T1000 (cell line): ENCODE measurements around the gene ARFGAP3.

ENCODE experiments used
- DNase-seq: peaks from one replicate; lab custom pipeline; 2025; ENCODE audit warnings: mixed read lengths; lab: John Stamatoyannopoulos, UW

Gene ARFGAP3

DNA sequence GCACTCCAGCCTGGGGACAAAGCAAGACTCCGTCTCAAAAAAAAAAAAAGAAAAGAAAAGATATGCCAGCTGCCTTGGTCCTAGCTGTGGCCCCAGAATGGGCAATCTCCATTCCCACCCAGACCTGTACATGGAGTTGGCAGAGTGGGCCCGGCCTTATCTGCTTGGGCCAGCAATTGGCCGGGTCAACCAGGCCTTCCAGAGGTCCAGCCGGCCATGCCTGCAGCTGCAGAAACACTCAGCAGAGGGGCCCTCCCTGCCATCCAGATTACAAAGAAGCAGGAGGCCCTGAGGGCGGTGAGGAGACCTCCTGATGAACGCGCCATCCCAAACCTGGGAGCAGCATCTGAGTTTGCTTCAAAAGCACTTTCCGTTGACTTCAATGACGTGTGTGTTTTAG, 26.9 kb upstream of the ARFGAP3 start:
- no peak for DNase-seq

DNA sequence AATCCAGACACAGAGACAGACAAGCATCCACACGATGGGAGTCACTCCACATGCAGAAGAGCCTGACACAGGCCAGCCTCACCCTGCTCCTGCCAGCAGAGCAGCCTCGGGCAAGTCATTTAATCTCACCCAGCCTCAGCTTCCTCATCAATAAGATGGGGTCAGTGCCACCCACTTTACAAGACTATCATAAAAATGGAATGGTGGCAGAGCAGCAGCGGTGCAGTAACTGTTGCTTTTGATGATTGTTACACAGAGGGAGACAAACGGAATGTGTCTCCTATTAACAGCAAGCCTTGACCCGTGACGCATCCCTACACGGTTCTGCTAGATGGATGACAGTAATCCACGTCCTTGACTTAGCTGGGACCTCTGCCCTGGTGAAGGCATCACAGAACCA, 26.0 kb upstream of the ARFGAP3 start:
- DNase-seq, result no peak

DNA sequence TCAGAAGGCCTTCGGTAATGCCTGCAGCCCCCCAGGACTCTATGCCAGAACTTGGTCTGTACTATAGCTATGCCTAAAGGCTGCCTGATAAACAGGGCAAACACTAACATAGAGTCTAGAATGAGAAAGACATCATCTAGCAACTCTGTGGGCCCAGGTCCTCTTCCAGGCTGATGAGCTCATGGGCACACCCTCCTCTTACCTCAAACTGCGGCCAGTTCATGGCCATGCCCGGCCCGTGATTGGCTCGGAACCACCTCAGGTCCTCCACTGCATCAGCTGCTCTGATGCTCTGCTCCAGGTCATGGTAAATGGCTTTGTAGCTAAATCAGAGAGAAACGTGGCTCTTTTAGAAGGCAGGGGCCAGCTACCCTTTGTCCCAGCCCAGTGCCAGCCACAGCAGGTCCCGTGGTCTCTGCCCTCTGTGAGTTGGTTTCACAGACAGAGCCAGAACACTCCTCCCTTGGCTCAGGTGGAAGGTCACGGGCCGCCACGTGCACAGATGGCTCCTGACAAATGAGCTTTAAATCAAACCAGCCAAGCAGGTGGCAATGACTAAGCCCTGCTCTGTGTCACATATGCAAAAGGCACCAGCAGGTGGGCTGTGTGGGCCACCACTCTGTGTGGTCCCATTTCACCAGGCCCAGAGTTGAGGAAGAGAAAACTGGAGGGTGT, 25.0 kb upstream of the ARFGAP3 start:
- DNase-seq, result no peak

DNA sequence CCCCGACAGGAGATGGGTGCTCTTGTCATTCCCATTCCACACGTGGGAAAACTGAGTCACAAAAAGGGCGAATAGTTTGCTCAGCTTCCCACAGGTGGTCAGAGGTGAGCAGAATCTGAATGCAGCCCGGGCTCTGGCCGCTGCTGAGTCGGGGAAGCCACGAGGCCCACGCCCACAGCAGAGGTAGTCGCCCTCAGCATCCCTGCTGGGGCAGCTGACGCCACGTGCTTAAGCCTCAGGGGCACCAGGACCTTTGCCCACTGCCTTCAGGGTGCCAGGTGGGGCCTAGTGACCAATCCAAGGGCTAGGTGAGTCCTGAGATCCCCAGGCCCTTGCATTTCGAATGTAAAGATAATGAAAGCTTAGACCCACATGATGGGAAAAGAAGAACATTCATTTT, 24.2 kb upstream of the ARFGAP3 start:
- DNase-seq, result no peak

DNA sequence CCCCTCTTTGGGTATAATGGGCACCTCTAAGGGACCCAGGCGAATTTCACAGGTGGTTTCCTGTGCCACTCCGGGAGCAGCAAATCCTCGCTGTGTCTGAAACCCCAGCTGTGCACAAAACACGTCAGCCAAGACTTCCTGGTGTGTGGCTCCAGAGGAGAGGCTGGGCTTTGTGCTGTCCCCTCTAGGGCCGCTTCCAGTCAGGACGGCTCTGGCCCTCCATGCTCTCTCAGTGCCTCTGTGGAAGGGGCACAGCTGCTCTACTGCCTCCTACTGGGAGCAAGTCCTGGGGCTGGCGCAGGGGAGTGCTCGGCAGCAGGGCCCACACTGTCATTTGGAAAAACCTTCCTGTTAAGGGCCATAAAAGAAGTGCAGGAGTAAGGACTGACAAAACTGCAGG, 23.7 kb upstream of the ARFGAP3 start:
- no peak for DNase-seq

DNA sequence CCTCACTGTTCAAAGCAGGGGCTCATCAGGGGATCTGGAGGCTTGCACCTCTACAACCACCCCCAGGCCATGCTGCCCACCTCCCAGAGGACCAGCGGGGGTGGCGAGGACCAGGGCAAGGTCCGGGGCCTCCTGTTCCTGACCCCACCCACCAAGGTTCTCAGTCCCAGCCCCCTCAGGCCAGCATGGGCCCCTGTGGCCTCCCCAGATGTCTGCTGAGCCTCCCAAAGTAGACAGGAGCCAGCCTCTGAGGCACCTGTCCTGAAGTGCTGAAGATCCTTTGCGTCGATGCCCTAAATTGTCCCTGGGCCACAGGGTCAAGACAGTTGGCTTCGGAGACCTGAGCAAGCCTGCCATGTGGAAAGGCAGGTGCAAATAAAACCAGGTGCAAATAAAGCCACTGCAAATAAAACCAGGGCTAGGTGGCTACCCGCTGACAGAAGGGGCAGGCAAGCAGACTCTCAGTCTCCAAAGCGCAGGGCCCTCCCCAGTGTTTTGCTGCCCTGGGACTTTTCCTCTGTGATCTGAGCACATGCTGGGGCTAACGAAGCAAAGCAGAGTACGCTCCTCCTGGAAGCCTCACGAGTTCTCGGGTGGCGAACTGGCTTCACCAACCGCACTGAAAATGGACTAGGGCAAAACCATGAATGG, 22.4 kb upstream of the ARFGAP3 start:
- DNase-seq, result no peak

DNA sequence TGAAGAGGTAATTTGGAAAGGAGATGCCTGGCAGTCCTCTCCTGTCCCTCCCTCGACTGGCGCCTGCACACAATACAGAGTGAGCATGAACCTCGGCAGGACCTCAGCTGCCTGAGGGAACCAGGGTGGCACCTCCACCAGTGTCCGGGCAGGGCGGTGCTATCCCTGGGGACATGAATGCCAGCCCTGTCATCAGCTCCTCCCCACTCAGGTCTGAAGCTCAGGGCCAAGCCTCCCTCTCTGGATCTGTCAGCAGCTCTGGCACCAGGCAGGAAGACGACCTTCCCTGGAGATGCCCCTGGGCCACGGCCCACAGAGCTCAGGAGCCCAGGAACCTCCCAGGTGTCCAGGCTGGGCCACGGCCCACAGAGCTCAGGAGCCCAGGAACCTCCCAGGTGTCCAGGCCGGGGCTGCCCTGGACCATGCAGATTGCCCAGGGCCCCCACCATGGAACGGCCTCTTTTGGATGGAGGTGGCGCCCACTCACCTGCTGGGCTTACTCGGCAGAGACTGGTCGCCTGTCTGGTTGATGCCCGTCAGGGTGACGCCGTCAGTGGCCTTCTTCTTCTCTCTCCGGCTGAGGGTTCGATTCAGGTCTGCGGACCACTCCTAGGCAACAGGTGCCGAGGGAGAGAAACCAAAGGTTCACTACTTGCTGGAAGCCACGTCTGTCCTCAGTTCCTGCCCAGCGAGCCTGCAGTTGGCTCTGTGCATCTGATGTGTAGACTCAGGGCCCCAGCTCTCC, 21.7 kb upstream of the ARFGAP3 start:
- DNase-seq, result no peak

DNA sequence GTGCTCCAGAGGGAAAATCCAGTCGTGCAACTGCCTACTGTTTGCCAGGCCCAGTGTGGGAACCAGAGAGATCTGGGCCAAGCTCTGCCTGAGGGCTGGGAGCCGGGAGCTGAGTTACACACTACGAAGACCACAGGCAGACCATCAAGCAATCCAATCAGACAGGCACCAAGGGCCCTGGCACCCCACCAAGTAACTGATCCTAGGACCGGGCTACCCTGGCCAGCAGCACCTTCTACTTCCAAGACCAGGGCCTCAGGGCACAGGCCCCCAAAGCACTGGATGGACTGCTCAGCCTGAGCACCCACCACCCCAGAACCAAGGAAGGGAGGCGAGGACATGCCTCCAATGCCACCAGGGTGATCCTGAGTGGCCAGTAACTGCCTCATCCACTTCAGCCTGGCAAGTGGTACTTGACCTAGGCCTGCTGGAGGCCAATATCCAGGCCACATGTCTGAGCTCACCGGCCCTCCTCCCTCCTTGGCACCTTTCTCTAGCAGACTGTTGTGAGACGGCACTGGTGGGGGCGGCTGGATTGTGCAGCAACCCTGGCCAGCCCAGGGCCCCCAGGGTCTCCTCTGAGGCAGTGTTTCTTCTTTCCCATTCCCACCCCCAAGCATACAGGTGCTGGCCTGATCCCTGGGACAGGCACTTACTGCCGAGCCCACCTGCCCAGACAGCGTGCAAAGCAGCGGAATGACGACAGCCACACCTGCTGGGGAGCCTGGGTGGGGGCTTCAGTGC, 20.7 kb upstream of the ARFGAP3 start:
- no peak for DNase-seq

DNA sequence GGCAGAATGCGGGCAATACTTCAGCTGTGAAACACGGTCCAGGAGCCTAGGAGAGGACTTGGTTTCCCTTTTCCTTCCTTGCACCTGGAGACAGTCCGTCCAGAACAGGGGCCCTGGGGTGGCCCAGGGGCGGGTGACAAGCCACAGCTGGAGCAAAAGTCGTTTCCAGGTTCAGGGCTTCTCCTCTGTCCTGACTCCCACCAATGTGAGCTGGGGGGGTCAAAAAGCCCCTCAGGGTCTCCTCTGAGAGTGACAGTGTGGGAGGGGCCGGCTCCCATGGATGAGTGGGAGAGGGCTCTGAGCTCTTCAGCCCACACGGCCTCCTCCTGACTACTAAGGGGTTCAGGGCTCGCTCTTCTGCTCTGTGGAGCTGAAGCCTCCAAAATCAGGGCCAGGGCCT, 20.1 kb upstream of the ARFGAP3 start:
- no peak for DNase-seq

DNA sequence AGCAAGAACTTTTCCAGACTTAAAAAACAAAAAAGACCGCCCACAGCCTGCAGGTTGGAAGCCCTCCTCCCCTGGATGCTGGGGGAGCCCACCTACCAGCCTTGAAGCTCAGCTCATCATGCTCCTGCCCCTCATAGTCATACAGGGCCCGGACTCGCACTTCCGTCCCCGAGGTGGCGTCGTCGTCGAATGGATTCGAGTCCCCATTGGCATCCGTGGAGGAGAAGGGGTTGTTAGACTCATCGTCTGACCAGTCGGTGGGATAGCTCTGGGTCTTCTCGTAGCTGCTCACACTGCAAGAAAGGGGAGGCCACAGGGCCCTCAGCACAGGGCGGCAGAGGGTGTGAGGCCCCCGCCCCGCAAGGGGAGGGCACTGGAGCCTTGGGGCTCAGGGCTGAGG, 19.0 kb upstream of the ARFGAP3 start:
- DNase-seq, result no peak

DNA sequence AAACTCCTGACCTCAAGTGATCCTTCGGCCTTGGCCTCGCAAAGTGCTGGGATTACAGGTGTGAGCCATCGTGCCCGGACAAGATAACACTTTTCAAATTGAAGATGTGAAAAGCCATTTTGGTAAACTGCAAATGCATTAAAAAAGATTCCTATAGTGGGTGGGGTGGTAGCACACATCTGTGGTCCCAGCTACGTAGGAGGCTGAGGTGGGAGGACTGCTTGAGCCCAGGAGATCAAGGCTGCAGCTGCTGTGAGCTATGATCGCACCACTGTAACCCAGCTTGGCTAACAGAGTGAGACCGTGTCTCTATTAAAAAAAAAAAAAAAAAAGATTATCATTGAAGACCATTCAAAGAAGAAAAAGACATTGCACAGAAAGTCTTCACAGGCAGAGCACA, 16.9 kb upstream of the ARFGAP3 start:
- DNase-seq, result no peak

DNA sequence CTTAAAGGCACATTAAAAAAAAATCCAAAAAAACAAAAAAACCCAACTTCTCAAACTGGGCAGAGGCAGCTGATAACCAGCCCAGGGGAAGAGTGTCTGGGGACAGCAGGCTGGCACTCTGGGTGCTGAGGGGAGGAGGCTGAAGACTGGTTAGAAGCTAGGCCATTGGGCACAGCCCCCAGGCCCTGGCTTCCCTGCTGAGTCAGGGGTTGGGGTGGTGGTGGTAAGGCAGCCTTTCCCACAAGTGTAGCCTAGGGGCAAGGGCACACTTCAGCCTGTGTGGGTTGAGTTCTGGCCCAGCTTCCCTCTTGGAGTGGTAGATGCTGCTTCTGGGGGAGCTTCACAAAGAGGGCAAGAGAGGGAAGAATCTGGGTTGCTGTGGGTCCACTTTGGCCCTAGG, 16.3 kb upstream of the ARFGAP3 start:
- DNase-seq, result no peak

DNA sequence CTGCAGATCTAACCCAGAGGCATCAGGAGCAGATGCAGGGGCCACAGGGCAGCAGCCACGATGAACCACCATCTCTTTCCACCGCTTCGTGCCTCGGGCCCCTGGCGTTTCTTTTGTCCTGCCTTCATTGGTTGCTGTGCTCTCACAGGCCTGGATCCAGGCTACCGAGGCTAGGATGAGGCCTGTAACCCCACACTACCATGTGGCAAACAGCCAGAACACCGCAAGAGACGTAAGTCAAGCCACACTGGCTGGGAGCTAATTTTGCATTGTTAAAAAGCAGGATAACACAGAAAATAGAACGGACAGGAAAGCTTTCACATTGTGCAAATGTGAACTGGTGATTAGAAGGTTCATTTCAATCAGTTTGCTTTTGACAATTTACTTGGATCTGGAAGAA, 15.7 kb upstream of the ARFGAP3 start:
- DNase-seq, result no peak

DNA sequence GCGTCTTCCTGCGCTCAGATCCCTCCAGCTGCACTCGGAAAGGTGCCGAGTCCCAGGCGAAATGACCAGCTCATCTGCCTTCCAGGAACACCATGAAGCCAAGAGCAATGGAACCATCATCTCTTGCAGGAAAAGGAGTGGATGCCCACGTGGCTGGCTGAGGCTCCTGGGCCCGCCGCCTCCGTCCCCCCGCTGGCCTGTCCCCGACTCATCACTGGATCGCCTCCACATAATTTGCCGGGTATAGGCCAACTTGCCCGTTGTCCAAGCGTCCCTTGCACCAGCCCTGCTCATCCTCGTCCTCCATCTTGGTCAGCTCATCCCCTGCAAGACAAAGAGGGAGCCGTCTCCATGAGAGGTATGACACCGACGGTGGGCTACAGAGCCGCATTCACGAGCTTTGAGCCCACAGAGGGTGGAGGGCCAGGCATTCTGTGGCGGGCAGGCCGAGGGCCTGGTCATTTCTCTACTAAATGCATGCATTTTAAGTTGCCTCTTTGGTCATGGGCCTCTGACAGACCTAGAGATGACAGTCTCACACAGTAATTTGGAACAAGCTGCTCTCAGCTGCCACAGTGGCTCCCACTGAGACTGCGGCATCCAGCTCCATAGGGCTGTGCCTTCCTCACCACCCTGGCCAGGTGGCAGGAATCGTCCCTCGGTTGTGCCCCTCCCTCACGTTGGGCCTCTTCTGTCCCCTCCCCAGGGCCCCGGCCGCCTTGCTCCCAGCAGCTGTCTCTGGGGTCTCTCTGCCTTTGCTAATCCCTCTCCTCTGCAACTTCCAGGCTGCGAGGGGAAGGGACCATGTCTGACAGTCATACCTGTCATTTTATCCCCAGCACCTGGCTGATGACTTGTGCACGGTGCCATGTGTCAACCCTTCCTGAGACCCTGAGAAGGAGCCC, 14.3 kb upstream of the ARFGAP3 start:
- no peak for DNase-seq

DNA sequence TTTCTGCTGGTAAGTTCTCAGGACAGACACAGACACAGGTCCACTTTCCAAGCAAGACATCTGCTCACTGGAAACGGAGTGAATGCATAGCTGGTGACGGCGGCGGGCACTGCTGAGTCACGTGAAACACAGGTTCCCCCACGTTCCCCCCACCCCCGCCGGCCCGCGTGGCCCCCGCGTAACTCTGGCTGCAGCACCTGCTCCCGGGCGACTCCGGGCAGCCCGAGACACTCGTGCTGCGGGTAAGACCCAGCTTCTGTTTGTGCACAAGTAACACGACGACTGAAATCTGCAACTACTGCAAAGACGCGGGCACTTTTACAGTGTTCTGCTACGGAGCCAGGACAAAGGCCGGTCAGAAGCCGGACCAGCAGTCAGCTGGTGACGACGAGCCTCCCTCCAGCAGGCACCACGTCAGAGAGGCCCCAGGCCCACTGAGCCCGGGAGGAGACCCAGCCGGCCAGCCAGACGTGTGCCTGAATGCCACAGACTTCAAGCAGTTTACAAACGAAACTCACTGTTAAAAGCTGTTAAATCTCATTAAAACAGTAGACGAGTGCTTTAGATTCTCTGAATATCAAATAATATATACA, 12.9 kb upstream of the ARFGAP3 start:
- no peak for DNase-seq

DNA sequence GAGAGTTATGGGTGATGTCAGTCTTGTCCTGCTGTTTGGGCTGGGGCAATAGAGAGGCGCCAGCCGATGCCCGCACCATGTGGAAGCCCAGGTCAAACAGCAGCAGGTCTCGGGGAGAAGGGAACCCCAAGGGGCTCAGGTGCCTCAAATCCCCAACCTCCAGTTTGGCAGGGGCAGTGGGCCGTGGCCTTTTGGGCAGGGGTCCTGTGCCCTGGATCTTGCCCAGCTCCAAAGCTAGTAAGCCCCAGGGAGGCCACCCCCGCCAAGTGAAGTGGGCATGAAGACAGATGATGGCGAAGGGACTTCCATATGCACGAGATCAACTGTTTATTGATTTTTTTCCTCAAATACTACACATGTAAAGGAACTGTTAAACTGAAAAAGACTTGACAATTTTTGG, 12.4 kb upstream of the ARFGAP3 start:
- DNase-seq, result no peak

DNA sequence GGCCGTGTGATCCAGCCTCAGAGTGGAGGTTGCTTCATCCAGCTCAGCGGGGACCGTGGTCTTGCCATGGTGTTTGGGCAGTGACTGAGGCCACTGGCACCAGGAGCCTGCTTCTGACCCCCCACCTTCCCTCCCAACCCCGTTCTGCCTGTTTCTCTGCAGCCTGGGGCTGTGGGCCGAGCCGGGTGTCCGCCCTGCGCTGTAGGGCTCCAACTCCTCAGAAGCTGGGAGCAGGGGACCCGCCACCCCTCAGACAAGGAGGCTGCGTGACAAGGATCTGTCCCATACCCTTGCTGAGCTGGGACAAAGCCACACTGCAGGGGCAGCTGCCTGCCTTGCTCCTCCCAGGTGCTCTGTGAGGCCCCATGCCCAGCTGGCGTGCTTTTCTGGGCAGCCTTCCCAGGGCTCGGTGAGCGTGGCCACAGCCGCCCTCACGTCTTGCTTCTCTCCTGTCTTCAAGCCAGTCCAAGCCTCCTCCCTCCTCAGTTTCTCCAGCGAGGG, 11.7 kb upstream of the ARFGAP3 start:
- no peak for DNase-seq

DNA sequence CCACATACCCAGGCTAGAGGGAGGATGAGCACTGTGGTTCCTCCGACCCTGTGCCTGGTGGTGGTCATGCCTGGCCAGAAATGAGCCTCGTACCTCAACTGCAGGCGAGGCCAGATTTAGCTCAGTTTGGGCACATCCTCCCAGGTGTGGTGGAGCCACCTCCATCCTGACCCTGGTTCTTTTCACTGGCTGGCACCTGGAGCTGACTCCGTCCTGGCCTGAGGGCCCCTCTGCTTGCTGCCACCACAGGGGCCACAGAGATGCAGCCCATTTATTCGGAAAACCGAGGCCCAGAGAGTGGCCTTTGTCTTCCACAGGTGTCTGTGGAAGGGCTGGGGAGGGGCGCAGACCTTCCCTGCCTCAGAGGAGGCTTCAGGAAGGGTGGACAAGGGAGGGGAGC, 9.0 kb upstream of the ARFGAP3 start:
- DNase-seq, result no peak

DNA sequence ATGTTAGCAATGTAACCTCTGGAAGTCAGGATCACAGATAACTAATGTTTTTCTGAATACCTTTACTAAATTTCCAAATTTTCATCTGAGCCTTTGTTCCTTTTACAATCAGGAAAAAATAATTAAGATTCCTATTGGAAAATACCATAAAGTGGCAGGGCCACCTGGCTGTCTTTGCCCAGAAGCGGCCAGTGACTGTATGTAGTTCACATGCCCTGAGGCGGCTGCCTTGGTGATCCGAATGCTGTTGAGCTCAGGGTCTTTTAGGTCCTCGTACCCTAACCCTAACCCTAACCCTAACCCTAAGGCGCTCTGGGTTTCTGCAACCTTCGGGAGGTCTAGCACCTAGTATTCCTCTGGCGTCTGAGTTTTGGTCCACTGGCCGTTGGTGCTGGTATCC, 8.5 kb upstream of the ARFGAP3 start:
- no peak for DNase-seq

DNA sequence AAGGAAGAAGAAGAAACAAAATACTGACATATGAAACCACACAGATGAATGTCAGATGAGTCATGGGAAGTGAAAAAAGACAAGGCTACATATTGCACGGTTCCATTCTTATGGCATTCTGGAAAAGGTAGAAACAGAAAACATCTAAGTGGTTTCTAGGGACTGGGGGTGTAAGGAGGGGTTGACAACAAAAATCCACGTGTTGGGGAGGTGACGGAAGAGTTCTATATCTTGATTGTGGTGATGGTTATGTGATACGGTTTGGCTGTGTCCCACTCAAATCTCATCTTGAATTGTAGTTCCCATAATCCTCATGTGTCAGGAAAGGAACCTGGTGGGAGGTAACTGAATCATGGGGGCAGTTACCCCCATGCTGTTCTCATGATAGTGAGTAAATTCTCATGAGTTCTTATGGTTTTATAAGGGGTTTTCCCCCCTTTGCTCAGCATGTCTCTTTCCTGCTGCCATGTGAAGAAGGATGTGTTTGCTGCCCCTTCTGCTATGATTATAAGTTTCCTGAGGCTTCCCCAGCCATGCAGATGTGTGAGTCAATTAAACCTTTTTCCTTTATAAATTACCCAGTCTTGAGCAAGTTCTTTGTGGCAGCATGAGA, 6.4 kb upstream of the ARFGAP3 start:
- DNase-seq, result no peak
